CD4-positive, alpha-beta T cell (primary cell): ENCODE measurements around the gene FOXO3. TPM values are rescaled to one million over a fixed set of nuclear protein-coding genes. Genes with fewer than 3 reads are reported as not detected.

Experiments
- ATAC-seq: fragments of 200-7000 bp; cut with Tn5 transposase; one replicate; pipeline ENCODE4 v1.10.0; 2022; ENCODE audit warnings: mild to moderate bottlenecking; ENCODE audit not compliant: poor library complexity
- CTCF ChIA-PET: fragments of 350-600 bp; sonication (Branson Sonifier 250); formaldehyde crosslinking; loops from one replicate; lab custom pipeline; 2021; ENCODE audit warnings: antibody characterized with exemption, inconsistent platforms; lab: Charles Lee
- POLR2A ChIA-PET: fragments of 350-600 bp; sonication (Branson Sonifier 250); formaldehyde crosslinking; loops from one replicate; lab custom pipeline; 2021; ENCODE audit warnings: antibody characterized with exemption, inconsistent platforms; lab: Charles Lee
- DNase-seq, 14 experiments: peaks; one replicate each; pipeline ENCODE4 v3.0.0-alpha.2; 2013 to 2020; ENCODE audit warnings: mixed read lengths in 2 of 14
- H3K27ac ChIP-seq, 2 donors: one replicate each; pipeline versions ENCODE4 v1.5.1 to v1.7.0; 2013; ENCODE audit warnings: low read length in 2 of 2, low read depth in 1 of 2, mild to moderate bottlenecking in 1 of 2
- H3K27me3 ChIP-seq, 2 experiments: 1 replicate in 1 of 2; 2 replicates in 1 of 2; pipeline versions ENCODE4 v1.6.1 to v1.7.0; 2013; ENCODE audit warnings: low read length in 2 of 2, control low read depth in 1 of 2, mild to moderate bottlenecking in 1 of 2, moderate library complexity in 1 of 2; ENCODE audit not compliant: insufficient read depth in 2 of 2, control insufficient read depth in 1 of 2
- H3K36me3 ChIP-seq: one replicate; pipeline ENCODE4 v1.6.1; 2013; ENCODE audit warnings: low read length, control low read depth; ENCODE audit not compliant: insufficient read depth
- H3K4me1 ChIP-seq: one replicate; pipeline ENCODE4 v1.6.1; 2013; ENCODE audit warnings: low read length, control low read depth; ENCODE audit not compliant: insufficient read depth
- H3K4me3 ChIP-seq: one replicate; pipeline ENCODE4 v1.5.1; 2013; ENCODE audit warnings: mild to moderate bottlenecking, low read length, moderate library complexity
- H3K9me3 ChIP-seq, 2 experiments: 1 replicate in 1 of 2; 2 replicates in 1 of 2; pipeline versions ENCODE4 v1.6.1 to v1.7.0; 2013; ENCODE audit warnings: low read length in 2 of 2, mild to moderate bottlenecking in 2 of 2, control low read depth in 1 of 2, moderate library complexity in 1 of 2; ENCODE audit not compliant: control insufficient read depth in 1 of 2, insufficient read depth in 1 of 2
- H3K27ac Mint-ChIP-seq: one replicate; pipeline ENCODE4 v1.8.0; 2020; ENCODE audit warnings: mixed read lengths
- H3K27me3 Mint-ChIP-seq: one replicate; pipeline ENCODE4 v1.8.0; 2021; ENCODE audit warnings: mixed read lengths
- H3K36me3 Mint-ChIP-seq: one replicate; pipeline ENCODE4 v1.8.0; 2021; ENCODE audit warnings: low read depth, mixed read lengths
- H3K4me1 Mint-ChIP-seq: one replicate; pipeline ENCODE4 v1.8.0; 2021; ENCODE audit warnings: low read depth, mixed read lengths
- H3K4me3 Mint-ChIP-seq: one replicate; pipeline ENCODE4 v1.8.0; 2020; ENCODE audit warnings: mild to moderate bottlenecking, mixed read lengths
- H3K9me3 Mint-ChIP-seq: one replicate; pipeline ENCODE4 v1.8.0; 2020; ENCODE audit warnings: mixed read lengths
- CTCF ChIP-seq: fragments of 200-600 bp; IDR thresholded peaks from one replicate; pipeline ENCODE4 v1.8.0; 2022; ENCODE audit warnings: antibody characterized with exemption, mild to moderate bottlenecking
- intact Hi-C, 2 experiments: fragments of 100-400 bp; cut with DNase I in 1 of 2; cut with micrococcal nuclease in 1 of 2; formaldehyde crosslinking; loops; one replicate each; pipeline versions ENCODE4 v1.15.1 to v1.9.0; 2023 to 2025; cut with DNase I, micrococcal nuclease
- total RNA-seq, 174 experiments: library from RNA in 2 of 174; stranded (reverse) in 2 of 174; gene quantifications; one replicate each; pipeline ENCODE4 v1.2.3 and lab custom pipeline; 2021 to 2026

FOXO3 gene
- total RNA-seq, 2 experiments from 2014 or later = 24.3 to 25.3 TPM

- no peak overlapping the region for H3K4me3 Mint-ChIP-seq
- Histone ChIP-seq H3K4me1 (peaks cover 23% of the 10 kb centered on the region), H3K27ac (no peak overlapping the region), H3K36me3 (peaks cover 3% of the 10 kb centered on the region), H3K4me3 (no peak overlapping the region), H3K27me3 (no peaks in the 10 kb centered on the region), H3K9me3 (no peaks in the 10 kb centered on the region)
- H3K4me1 Mint-ChIP-seq = peaks cover 85% of the 10 kb centered on the region
- H3K27me3 Mint-ChIP-seq = no peaks in the 10 kb centered on the region
- intact Hi-C loops = no loop called here
- ATAC-seq = no peak
- H3K27ac Mint-ChIP-seq = no peak overlapping the region
- no peaks in the 10 kb centered on the region for H3K9me3 Mint-ChIP-seq
- TF ChIP-seq CTCF = no peak
- POLR2A ChIA-PET = interaction anchor here (2.1 kb wide), 1 partner anchor 19 kb away, joined by 11 read pairs; no protein-coding TSS in a partner anchor
- peaks cover 7% of the 10 kb centered on the region for H3K36me3 Mint-ChIP-seq
- CTCF ChIA-PET = interaction anchor here (1.3 kb wide), 1 partner anchor 27 kb away, joined by 3 read pairs; no protein-coding TSS in a partner anchor
- DNase-seq = no peak
These were observed 17.4 kb downstream of the FOXO3 start for GRCh38 chr6:108578166-108578565.

GRCh38 chr6:108578595-108579327 lies 18.0 kb downstream of the FOXO3 start:
- H3K4me1 Mint-ChIP-seq = peaks cover 88% of the 10 kb centered on the region
- H3K27me3 ChIP-seq = no peaks in the 10 kb centered on the region
- H3K27ac ChIP-seq = no peak overlapping the region
- H3K9me3 ChIP-seq = no peaks in the 10 kb centered on the region
- no peak for DNase-seq
- peaks cover 3% of the 10 kb centered on the region for H3K36me3 ChIP-seq
- POLR2A ChIA-PET = no interaction called here
- TF ChIP-seq CTCF = no peak
- H3K27ac Mint-ChIP-seq = peak overlapping the region; percentile 3
- peaks cover 23% of the 10 kb centered on the region for H3K4me1 ChIP-seq
- intact Hi-C loops = no loop called here
- CTCF ChIA-PET = no interaction called here
- no peak for ATAC-seq
- no peaks in the 10 kb centered on the region for H3K27me3 Mint-ChIP-seq
- no peak overlapping the region for H3K4me3 ChIP-seq
- peaks cover 7% of the 10 kb centered on the region for H3K36me3 Mint-ChIP-seq
- peak overlapping the region; percentile 11 for H3K4me3 Mint-ChIP-seq
- H3K9me3 Mint-ChIP-seq = no peaks in the 10 kb centered on the region

- Histone ChIP-seq H3K27me3 (no peaks in the 10 kb centered on the region), H3K9me3 (no peaks in the 10 kb centered on the region), H3K27ac (no peak overlapping the region), H3K36me3 (peaks cover 3% of the 10 kb centered on the region), H3K4me1 (peaks cover 23% of the 10 kb centered on the region), H3K4me3 (no peak overlapping the region)
- DNase-seq (no peak), ATAC-seq (no peak)
- H3K36me3 Mint-ChIP-seq = peaks cover 7% of the 10 kb centered on the region
- CTCF ChIA-PET = no interaction called here
- no peak overlapping the region for H3K27ac Mint-ChIP-seq
- H3K4me3 Mint-ChIP-seq = peak overlapping the region; percentile 11
- no peak for TF ChIP-seq CTCF
- POLR2A ChIA-PET = interaction anchor here (1.9 kb wide), 1 partner anchor 21 kb away, joined by 6 read pairs; no protein-coding TSS in a partner anchor
- H3K4me1 Mint-ChIP-seq = peaks cover 90% of the 10 kb centered on the region
- no peaks in the 10 kb centered on the region for H3K27me3 Mint-ChIP-seq
- H3K9me3 Mint-ChIP-seq = no peaks in the 10 kb centered on the region
- intact Hi-C loops = no loop called here
These were observed 18.6 kb downstream of the FOXO3 start for GRCh38 chr6:108579328-108579721.
